Right ventricle myocardium inferior (tissue), 1 donor: Measurements from ENCODE around the gene KLHL11. TPM values are rescaled to one million over a fixed set of nuclear protein-coding genes. Genes with fewer than 3 reads are reported as not detected.

Experiments used
- ATAC-seq: fragments of 200-7000 bp; cut with Tn5 transposase; one replicate; pipeline ENCODE4 v1.9.1; 2020; ENCODE audit warnings: mild to moderate bottlenecking, moderate library complexity
- DNase-seq: peaks from one replicate; pipeline ENCODE4 v3.0.0; 2021; ENCODE audit errors: missing footprints
- intact Hi-C: fragments of 100-400 bp; cut with DNase I; formaldehyde crosslinking; loops from one replicate; pipeline ENCODE4 v1.11.0; 2022
- total RNA-seq: library from RNA; stranded (reverse); fragmentation: NEBNext Ultra II Directional; extraction: Animal tissue kit (Norgen Biotek cat#: 25700); gene quantifications from one replicate; pipeline ENCODE4 v1.2.1, GENCODE V29; 2021
- donor health status: DM: no; HTN: yes; CAD: no; lungs with severe emphysema.

Gene KLHL11
- total RNA-seq, 1 donor from 2014 or later, result 3.7 TPM

- ATAC-seq, result no peak
Measured at GRCh38 chr17:41816637-41817320, 48.4 kb downstream of the KLHL11 start.

GRCh38 chr17:41814195-41814594 lies 51.0 kb downstream of the KLHL11 start:
- intact Hi-C loops, result no loop called here
- ATAC-seq, result no peak
- DNase-seq, result no peak

More at GRCh38 chr17:41816637-41817320, 48.4 kb downstream of the KLHL11 start:
- DNase-seq, result no peak
- intact Hi-C loops, result no loop called here

GRCh38 chr17:41813699-41814124 lies 51.5 kb downstream of the KLHL11 start:
- intact Hi-C loops, result no loop called here
- ATAC-seq, result no peak

GRCh38 chr17:41813152-41813680 lies 52.0 kb downstream of the KLHL11 start:
- DNase-seq, result no peak
- no peak for ATAC-seq
- intact Hi-C loops, result no loop called here

More at GRCh38 chr17:41813699-41814124, 51.5 kb downstream of the KLHL11 start:
- no peak for DNase-seq

GRCh38 chr17:41812381-41813151 lies 52.7 kb downstream of the KLHL11 start, which contains the start of gene FKBP10:
TSS of gene FKBP10 (plus strand) at chr17:41813004. CDS start at chr17:41813035, 31 bp downstream.
- intact Hi-C loops, result no loop called here
- DNase-seq (no peak), ATAC-seq (peak; percentile 55)

GRCh38 chr17:41811549-41812380 lies 53.5 kb downstream of the KLHL11 start, which contains the start of gene P3H4:
TSS of gene P3H4 (minus strand) at chr17:41811949. CDS start at chr17:41811915, 34 bp downstream.
- peak; percentile 88 for DNase-seq
- ATAC-seq, result peak; percentile 87
- intact Hi-C loops, result loop anchor here (1.0 kb wide), 1 partner anchor 38 kb away; no protein-coding TSS in a partner anchor

- intact Hi-C loops, result loop anchor here (1.0 kb wide), 1 partner anchor 38 kb away; no protein-coding TSS in a partner anchor
- DNase-seq (peak; percentile 67), ATAC-seq (no peak)
Measured at GRCh38 chr17:41810659-41811548, 54.3 kb downstream of the KLHL11 start.

- DNase-seq (peak; percentile 63), ATAC-seq (no peak)
- intact Hi-C loops, result no loop called here
Measured at GRCh38 chr17:41806685-41807445, 58.4 kb downstream of the KLHL11 start.

Other genes starting within 250 kb of the KLHL11 start
- gene KRT17, start 240.8 kb downstream of the KLHL11 start, total RNA-seq, result not detected
- 1,166 TPM for gene EIF1, start 176.5 kb downstream of the KLHL11 start, total RNA-seq
- not detected for gene GAST, start 153.1 kb downstream of the KLHL11 start, total RNA-seq
- 0.14 TPM for gene HAP1, start 130.8 kb downstream of the KLHL11 start, total RNA-seq
- gene JUP, start 78.7 kb downstream of the KLHL11 start, total RNA-seq, result 192 TPM
- gene P3H4, start 53.5 kb downstream of the KLHL11 start, total RNA-seq, result 7.8 TPM
- gene FKBP10, start 52.4 kb downstream of the KLHL11 start, total RNA-seq, result 11.7 TPM
- gene NT5C3B, start 29.2 kb downstream of the KLHL11 start, total RNA-seq, result 18.1 TPM
- not detected for gene KLHL10, start 27.6 kb downstream of the KLHL11 start, total RNA-seq
- 32.3 TPM for gene ACLY, start 53.5 kb upstream of the KLHL11 start, total RNA-seq
- 0.76 TPM for gene ODAD4, start 65.2 kb upstream of the KLHL11 start, total RNA-seq
- gene CNP, start 101.4 kb upstream of the KLHL11 start, total RNA-seq, result 28.2 TPM
- 79.0 TPM for gene DNAJC7, start 152.0 kb upstream of the KLHL11 start, total RNA-seq
- 47.1 TPM for gene NKIRAS2, start 154.7 kb upstream of the KLHL11 start, total RNA-seq
- 0.73 TPM for gene C17orf113, start 185.2 kb upstream of the KLHL11 start, total RNA-seq
- 0.11 TPM for gene ZNF385C, start 233.1 kb upstream of the KLHL11 start, total RNA-seq
- 5.0 TPM for gene DHX58, start 247.3 kb upstream of the KLHL11 start, total RNA-seq